HFFc6 (cell line): Measurements from ENCODE around the gene RBFOX2. TPM values are rescaled to one million over a fixed set of nuclear protein-coding genes. Genes with fewer than 3 reads are reported as not detected.
A peak's percentile ranks its signal among the peaks of the same experiment; 100 is the strongest.

Experiments
- DNase-seq: peaks from one replicate; pipeline ENCODE4 v3.0.0-alpha.2; 2018
- H3K27ac Mint-ChIP-seq: 2 replicates; pipeline ENCODE4 v1.8.0; 2020; ENCODE audit warnings: mild to moderate bottlenecking, mixed read lengths
- H3K27me3 Mint-ChIP-seq: 2 replicates; pipeline ENCODE4 v1.8.0; 2021; ENCODE audit warnings: mild to moderate bottlenecking, moderate library complexity, mixed read lengths; ENCODE audit not compliant: insufficient read depth
- H3K36me3 Mint-ChIP-seq: 2 replicates; pipeline ENCODE4 v1.8.0; 2021; ENCODE audit warnings: low read depth, mixed read lengths
- H3K4me1 Mint-ChIP-seq: 2 replicates; pipeline ENCODE4 v1.8.0; 2020; ENCODE audit warnings: low read depth, mixed read lengths
- H3K4me3 Mint-ChIP-seq: 2 replicates; pipeline ENCODE4 v1.8.0; 2020; ENCODE audit warnings: mild to moderate bottlenecking, moderate library complexity, mixed read lengths
- H3K9me3 Mint-ChIP-seq: 2 replicates; pipeline ENCODE4 v1.8.0; 2020; ENCODE audit warnings: mild to moderate bottlenecking, mixed read lengths
- CTCF ChIP-seq: fragments of 200-600 bp; sonication (generic); IDR thresholded peaks from 2 replicates; pipeline ENCODE4 v1.5.0; 2021; ENCODE audit warnings: antibody characterized with exemption, mild to moderate bottlenecking
- total RNA-seq, 6 experiments: library from RNA; stranded (reverse); fragmentation: NEBNext Ultra II Directional; extraction: Animal tissue kit (Norgen Biotek cat#: 25700); gene quantifications; 2 replicates in 1 of 6; 3 replicates in 5 of 6; pipeline ENCODE4 v1.2.3, GENCODE V29; 2021

Gene RBFOX2
- total RNA-seq, 6 experiments from 2014 or later, result 139 to 165 (median 155) TPM

- H3K4me1 Mint-ChIP-seq, result peaks cover 87% of the 10 kb centered on the region
- peak overlapping the region; percentile 8; the same call in 1 of the 2 replicates for H3K27ac Mint-ChIP-seq
- no peaks in the 10 kb centered on the region for H3K36me3 Mint-ChIP-seq
- no peak overlapping the region for H3K4me3 Mint-ChIP-seq
- no peak for DNase-seq
- H3K27me3 Mint-ChIP-seq, result no peaks in the 10 kb centered on the region
- no peaks in the 10 kb centered on the region for H3K9me3 Mint-ChIP-seq
- no peak for TF ChIP-seq CTCF
Measured at GRCh38 chr22:36012332-36012731, 16.3 kb downstream of the RBFOX2 start.

DNA sequence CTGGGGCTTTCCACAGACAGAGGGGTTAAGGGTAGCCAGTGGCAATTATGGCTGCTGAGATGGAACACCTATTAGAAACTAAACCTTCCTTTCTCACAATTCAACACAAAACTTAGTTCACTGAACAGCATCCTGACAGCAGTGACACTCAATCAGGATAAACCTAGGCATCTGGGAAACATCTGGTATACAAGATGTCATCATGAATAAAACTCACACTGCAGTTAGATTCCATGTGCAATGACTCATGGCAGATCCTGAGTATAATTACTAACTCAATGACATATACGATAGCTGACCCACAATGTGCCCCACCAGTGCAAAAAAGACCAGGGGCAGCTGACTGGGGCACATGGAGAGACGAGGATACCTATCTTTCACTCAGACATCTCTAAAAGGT is 17.7 kb downstream of the RBFOX2 start:
- Mint-ChIP-seq H3K36me3 (no peaks in the 10 kb centered on the region), H3K4me1 (peaks cover 84% of the 10 kb centered on the region), H3K27ac (peak overlapping the region; percentile 92), H3K9me3 (no peaks in the 10 kb centered on the region), H3K4me3 (peak overlapping the region; percentile 12; the same call in 1 of the 2 replicates), H3K27me3 (no peaks in the 10 kb centered on the region)
- DNase-seq, result peak; percentile 81
- TF ChIP-seq CTCF, result no peak

DNA sequence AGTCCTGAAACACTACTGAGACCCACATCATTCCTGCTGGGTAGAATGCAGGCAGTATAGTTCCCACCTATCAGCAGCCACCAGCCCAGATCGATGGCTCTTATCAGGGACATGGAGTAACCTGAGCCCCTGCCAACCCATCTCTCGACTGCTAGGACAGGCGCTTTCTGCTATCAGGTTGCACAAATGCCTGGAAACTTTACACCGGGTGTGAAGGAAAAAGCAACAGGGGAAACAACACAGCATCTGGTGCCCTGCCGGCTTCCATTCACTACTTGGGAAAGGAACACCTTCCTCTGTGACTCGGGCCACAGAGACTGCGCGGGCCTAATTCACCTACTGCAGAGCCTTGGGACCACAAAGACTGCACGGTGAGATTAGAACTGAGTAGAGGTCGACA is 18.5 kb downstream of the RBFOX2 start:
- Mint-ChIP-seq H3K9me3 (no peaks in the 10 kb centered on the region), H3K4me1 (peaks cover 76% of the 10 kb centered on the region), H3K4me3 (peak overlapping the region; percentile 15; the same call in 1 of the 2 replicates), H3K27ac (peak overlapping the region; percentile 92), H3K36me3 (no peaks in the 10 kb centered on the region; the same call in 1 of the 2 replicates), H3K27me3 (no peaks in the 10 kb centered on the region)
- no peak for DNase-seq
- TF ChIP-seq CTCF, result no peak

DNA sequence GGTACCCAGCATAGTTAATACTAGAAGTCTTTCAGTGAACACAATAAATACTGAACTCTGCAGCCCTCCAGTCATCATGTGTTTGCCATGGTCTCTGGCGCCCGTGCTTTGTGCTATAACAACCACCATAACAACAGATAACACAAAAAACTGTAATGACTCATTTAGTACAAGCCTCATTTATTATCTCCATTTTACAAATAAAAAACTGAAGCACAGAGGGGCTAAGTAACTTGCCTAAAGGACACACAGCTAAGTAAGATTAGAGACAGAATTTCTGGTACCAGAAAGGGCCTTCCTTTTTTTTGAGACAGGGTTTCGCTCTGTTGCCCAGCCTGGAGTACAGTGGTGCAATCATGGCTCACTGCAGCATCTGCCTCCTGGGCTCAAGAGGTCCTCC is 19.5 kb downstream of the RBFOX2 start:
- peaks cover 1% of the 10 kb centered on the region; the same call in 1 of the 2 replicates for H3K27me3 Mint-ChIP-seq

DNA sequence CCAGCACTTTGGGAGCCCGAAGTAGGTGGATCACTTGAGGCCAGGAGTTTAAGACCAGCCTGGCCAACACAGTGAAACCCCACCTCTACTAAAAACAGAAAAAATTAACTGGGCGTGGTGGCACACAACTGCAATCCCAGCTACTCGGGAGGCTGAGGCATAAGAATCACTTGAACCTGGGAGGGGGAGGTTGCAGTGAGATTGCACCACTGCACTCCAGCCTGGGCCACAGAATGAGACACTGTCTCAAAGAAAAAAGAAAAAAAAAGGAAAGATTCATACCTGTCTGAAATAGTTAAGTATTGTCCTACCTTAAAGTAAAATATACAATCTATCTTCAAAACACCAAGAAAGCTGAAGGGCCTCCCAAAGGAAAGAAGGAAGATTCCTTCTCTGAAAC is 20.1 kb downstream of the RBFOX2 start:
- Mint-ChIP-seq H3K36me3 (peaks cover 12% of the 10 kb centered on the region; the same call in 1 of the 2 replicates), H3K4me1 (peaks cover 64% of the 10 kb centered on the region), H3K4me3 (peak overlapping the region; percentile 38; the same call in 1 of the 2 replicates), H3K27me3 (peaks cover 1% of the 10 kb centered on the region; the same call in 1 of the 2 replicates), H3K9me3 (no peaks in the 10 kb centered on the region), H3K27ac (peak overlapping the region; percentile 92)
- no peak for TF ChIP-seq CTCF
- no peak for DNase-seq

More for the DNA sequence above, 19.5 kb downstream of the RBFOX2 start:
- H3K9me3 Mint-ChIP-seq, result no peaks in the 10 kb centered on the region
- H3K27ac Mint-ChIP-seq, result peak overlapping the region; percentile 92
- no peak for TF ChIP-seq CTCF
- peak overlapping the region; percentile 38; the same call in 1 of the 2 replicates for H3K4me3 Mint-ChIP-seq
- H3K36me3 Mint-ChIP-seq, result peaks cover 10% of the 10 kb centered on the region; the same call in 1 of the 2 replicates
- peaks cover 67% of the 10 kb centered on the region for H3K4me1 Mint-ChIP-seq
- peak; percentile 72 for DNase-seq
